Testis (tissue), 3 donors: Measurements from ENCODE around the gene IGFBP5. TPM values are rescaled to one million over a fixed set of nuclear protein-coding genes. Genes with fewer than 3 reads are reported as not detected.

Source experiments
- DNase-seq: peaks from one replicate; pipeline ENCODE4 v3.0.0-alpha.2; 2019
- H3K27ac ChIP-seq, 2 donors: fragments of 200-600 bp; sonication (generic); one replicate each; pipeline ENCODE4 v1.5.1; 2019
- H3K27me3 ChIP-seq: fragments of 200-600 bp; sonication (generic); one replicate; pipeline ENCODE4 v1.5.1; 2019
- H3K36me3 ChIP-seq: fragments of 200-600 bp; sonication (generic); one replicate; pipeline ENCODE4 v1.5.1; 2017; ENCODE audit warnings: low read depth; ENCODE audit errors: missing control alignments
- H3K4me1 ChIP-seq: fragments of 200-600 bp; sonication (generic); one replicate; pipeline ENCODE4 v1.5.1; 2019
- H3K4me3 ChIP-seq, 2 donors: fragments of 200-600 bp; sonication (generic); one replicate each; pipeline ENCODE4 v1.5.1; 2017 to 2019
- H3K9me3 ChIP-seq: fragments of 200-600 bp; sonication (generic); one replicate; pipeline ENCODE4 v1.5.1; 2017
- POLR2A ChIP-seq: fragments of 450-650 bp; IDR thresholded peaks from one replicate; pipeline ENCODE4 v1.6.1; 2017; ENCODE audit warnings: antibody characterized with exemption, mild to moderate bottlenecking, moderate library complexity
- WGBS, 2 donors: methylation state at CpG; one replicate each; pipeline ENCODE4 v1.1.5; 2018; 5-methylcytosine and 5-hydroxymethylcytosine counted together
- intact Hi-C: fragments of 100-400 bp; cut with DNase I; formaldehyde crosslinking; loops from one replicate; pipeline ENCODE4 v1.15.1; 2023; ENCODE audit warnings: low total_unique reads
- polyA plus RNA-seq: library from polyadenylated mRNA; stranded (reverse); fragments of 350-450 nt; fragmentation: Illumina TruSeq; extraction: RNeasy Lipid Tissue Mini Kit (QIAGEN cat#74804); gene quantifications from one replicate; pipeline ENCODE4 v1.2.3, GENCODE V29; 2014; ENCODE audit warnings: low read depth, low replicate concordance; ENCODE audit not compliant: insufficient read depth
- total RNA-seq, 2 donors: library from RNA; depleted of rRNA; stranded (reverse); fragments of >200 nt; gene quantifications; one replicate each; pipeline ENCODE4 v1.2.3, GENCODE V29; 2016
- TF ChIP-seq, protein P1 (sequence below), 3 experiments: fragments of 450-650 bp in 2 of 3; fragments of 200-600 bp in 1 of 3; sonication (generic) in 1 of 3; IDR thresholded peaks; one replicate each; pipeline ENCODE4 v1.5.1; 2016 to 2019; ENCODE audit warnings: antibody characterized with exemption in 3 of 3, mild to moderate bottlenecking in 2 of 3, moderate library complexity in 1 of 3

Gene IGFBP5
- total and polyA plus RNA-seq, 3 donors from 2014 or later = 169 to 308 (median 228) TPM

DNA sequence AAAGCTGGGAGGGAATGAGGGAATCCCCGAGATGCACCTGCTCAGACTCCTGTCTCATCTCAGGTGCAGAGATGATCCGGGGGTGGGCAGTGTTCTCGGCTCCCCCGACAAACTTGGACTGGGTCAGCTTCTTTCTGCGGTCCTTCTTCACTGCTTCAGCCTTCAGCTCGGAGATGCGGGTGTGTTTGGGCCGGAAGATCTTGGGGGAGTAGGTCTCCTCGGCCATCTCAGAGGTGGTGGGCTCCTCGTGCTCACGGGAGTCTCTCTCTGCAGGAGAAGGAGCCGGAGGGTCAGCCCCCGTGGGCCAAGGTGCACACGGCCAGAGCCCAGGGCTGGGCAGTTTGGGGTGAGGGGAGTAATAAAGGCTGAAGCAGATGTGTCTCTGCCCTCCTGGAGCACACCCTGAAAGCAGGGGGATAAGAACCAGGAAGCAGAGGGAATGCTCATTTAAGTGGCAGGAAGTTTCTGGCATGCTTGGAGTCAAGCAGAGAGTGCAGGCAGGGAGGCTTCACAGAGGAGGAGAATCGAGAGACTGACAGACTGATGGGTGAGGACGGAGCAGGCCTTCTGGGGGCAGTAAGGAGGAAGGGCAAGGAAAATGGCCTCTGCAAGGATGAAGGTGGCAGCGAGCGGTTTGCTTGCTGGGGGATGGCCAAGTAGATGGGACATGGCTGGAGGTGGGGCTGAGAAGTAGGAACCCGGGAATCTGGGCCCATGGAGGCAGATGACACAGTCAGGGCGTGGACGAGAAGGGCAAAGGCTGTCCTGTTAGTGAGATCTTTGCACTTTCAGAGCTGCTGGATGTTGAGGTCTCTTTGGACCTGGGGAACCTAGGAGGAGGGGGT lies 16.3 kb downstream of the IGFBP5 start:
- intact Hi-C loops = no loop called here
- H3K9me3 ChIP-seq = no peaks in the 10 kb centered on the region
- no peaks in the 10 kb centered on the region for H3K36me3 ChIP-seq
- H3K27me3 ChIP-seq = no peaks in the 10 kb centered on the region
- 89 to 92% methylated on average over 21 of the region's 21 CpGs for WGBS, 2 donors
- no peak overlapping the region for H3K27ac ChIP-seq
- no peak for DNase-seq
- peaks cover 4% of the 10 kb centered on the region for H3K4me1 ChIP-seq
- no peak for TF ChIP-seq POLR2A
- TF ChIP-seq, protein P1, sequence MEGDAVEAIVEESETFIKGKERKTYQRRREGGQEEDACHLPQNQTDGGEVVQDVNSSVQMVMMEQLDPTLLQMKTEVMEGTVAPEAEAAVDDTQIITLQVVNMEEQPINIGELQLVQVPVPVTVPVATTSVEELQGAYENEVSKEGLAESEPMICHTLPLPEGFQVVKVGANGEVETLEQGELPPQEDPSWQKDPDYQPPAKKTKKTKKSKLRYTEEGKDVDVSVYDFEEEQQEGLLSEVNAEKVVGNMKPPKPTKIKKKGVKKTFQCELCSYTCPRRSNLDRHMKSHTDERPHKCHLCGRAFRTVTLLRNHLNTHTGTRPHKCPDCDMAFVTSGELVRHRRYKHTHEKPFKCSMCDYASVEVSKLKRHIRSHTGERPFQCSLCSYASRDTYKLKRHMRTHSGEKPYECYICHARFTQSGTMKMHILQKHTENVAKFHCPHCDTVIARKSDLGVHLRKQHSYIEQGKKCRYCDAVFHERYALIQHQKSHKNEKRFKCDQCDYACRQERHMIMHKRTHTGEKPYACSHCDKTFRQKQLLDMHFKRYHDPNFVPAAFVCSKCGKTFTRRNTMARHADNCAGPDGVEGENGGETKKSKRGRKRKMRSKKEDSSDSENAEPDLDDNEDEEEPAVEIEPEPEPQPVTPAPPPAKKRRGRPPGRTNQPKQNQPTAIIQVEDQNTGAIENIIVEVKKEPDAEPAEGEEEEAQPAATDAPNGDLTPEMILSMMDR (IDR thresholded peaks at IDR 0.05) = no peak
- H3K4me3 ChIP-seq = no peak overlapping the region

DNA sequence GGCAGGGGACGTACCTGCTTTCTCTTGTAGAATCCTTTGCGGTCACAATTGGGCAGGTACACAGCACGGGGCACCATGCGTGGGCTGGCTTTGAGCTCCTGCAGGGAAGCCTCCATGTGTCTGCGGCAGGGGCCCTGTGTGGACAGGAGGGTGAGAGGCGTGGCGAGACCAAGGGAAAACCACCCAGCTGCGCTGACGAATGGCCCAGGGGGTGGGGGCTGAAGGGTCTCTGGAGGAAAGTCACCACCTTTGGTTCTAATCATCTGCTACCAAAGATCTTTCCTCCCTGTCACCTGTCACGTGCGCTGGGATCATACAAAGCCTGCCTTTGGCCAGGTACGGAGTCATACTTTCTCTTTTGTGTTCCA lies 17.3 kb downstream of the IGFBP5 start:
- H3K9me3 ChIP-seq = no peaks in the 10 kb centered on the region
- no peaks in the 10 kb centered on the region for H3K36me3 ChIP-seq
- no peak overlapping the region for H3K4me3 ChIP-seq
- peaks cover 4% of the 10 kb centered on the region for H3K4me1 ChIP-seq
- TF ChIP-seq, protein P1 (IDR thresholded peaks at IDR 0.05) = no peak
- no peak for TF ChIP-seq POLR2A
- intact Hi-C loops = no loop called here
- DNase-seq = no peak
- H3K27ac ChIP-seq = no peak overlapping the region
- 95% methylated on average over 12 of the region's 12 CpGs for WGBS, 2 donors
- H3K27me3 ChIP-seq = no peaks in the 10 kb centered on the region

DNA sequence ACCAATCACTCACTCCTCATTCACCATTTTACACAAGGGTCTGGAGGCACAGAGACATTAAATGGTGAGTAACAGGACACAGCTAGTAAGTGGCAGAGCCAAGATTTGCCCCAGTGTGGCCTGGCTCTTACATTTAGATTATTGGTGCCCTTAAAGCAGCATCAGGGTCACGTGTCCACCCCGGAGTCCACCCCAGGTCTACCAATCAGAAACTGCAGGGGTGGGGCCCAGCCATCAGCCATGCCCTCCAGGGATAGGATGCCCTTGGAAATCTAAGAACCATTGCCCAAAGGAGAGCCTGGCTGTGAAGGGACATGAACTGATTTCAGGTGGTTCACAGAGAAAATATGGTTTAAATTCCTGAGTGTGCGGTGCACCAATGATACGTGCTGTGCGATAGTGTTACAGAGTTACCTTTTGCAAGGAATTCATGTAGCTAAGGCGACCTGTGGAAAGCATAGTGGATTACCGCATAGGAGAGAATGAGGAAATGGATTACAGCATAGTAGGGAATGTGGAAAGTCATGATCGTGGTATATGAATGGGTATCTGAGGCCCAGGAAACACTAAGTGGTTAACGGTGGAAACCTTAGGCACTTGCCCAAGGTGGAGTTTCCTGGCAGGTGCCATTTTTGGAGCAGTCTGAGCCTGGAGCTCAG lies 17.8 kb downstream of the IGFBP5 start:
- H3K4me3 ChIP-seq = no peak overlapping the region
- no peak for TF ChIP-seq POLR2A
- TF ChIP-seq, protein P1 (IDR thresholded peaks at IDR 0.05) = no peak
- DNase-seq = no peak
- H3K27me3 ChIP-seq = no peaks in the 10 kb centered on the region
- H3K4me1 ChIP-seq = peaks cover 4% of the 10 kb centered on the region
- no peaks in the 10 kb centered on the region for H3K9me3 ChIP-seq
- no peaks in the 10 kb centered on the region for H3K36me3 ChIP-seq
- 90 to 92% methylated on average over 9 of the region's 9 CpGs for WGBS, 2 donors
- H3K27ac ChIP-seq = no peak overlapping the region
- intact Hi-C loops = no loop called here

DNA sequence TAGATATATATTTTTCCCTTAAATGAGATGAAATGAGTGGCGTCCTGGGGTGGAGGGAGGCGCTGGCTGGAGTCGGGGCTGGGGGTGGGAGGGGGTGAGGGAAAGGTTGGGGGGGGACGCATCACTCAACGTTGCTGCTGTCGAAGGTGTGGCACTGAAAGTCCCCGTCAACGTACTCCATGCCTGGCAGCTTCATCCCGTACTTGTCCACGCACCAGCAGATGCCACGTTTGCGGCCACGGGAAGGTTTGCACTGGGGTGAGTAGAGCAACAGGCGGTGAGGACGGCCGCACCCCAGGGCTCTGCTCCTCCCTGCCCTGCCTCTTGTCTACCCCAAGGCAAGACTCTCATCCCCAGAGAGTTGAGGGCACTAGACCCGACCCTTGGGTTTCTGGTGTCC lies 18.7 kb downstream of the IGFBP5 start:
- Histone ChIP-seq H3K27me3 (no peaks in the 10 kb centered on the region), H3K9me3 (no peaks in the 10 kb centered on the region), H3K4me1 (no peaks in the 10 kb centered on the region), H3K36me3 (no peaks in the 10 kb centered on the region), H3K4me3 (no peak overlapping the region), H3K27ac (no peak overlapping the region)
- DNase-seq = no peak
- 90 to 93% methylated on average over 17 of the region's 17 CpGs for WGBS, 2 donors
- intact Hi-C loops = no loop called here
- no peak for TF ChIP-seq POLR2A
- TF ChIP-seq, protein P1 (IDR thresholded peaks at IDR 0.05) = no peak
